Measurements from ENCODE around the gene IAPP.
"Not testable (repeated sequence)": the region's sequence is repeated elsewhere in the genome, so short reads cannot be mapped to it uniquely, and the experiment has no call there.

The IAPP gene

GRCh38 chr12:21372602-21373001 is at the start of gene IAPP:
Gene IAPP (plus strand): TSS chr12:21372902. CDS start chr12:21373352, 450 bp downstream.
- no peak for DNase-seq (ENCODE audit: low spot score)

DNA sequence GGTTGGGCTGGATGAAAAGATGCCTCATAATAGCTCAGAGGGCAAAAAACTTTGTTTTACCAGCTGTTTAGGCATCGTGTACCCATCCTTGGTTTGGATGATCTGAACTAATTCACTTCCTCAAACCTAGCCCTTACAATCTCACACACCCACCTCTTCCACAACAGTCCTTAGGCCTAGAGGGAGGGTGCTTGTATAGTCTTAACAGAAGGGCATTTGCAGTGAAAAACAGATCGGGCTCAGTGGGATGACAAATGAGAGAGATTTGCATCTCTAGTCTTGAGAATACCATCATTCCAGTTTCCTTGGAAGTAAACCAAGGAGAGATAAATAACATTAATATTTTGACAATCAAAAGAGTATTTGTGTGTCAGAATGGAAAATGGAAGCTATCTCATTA is 49.0 kb upstream of the IAPP start:
- DNase-seq (ENCODE audit: low spot score): no peak

DNA sequence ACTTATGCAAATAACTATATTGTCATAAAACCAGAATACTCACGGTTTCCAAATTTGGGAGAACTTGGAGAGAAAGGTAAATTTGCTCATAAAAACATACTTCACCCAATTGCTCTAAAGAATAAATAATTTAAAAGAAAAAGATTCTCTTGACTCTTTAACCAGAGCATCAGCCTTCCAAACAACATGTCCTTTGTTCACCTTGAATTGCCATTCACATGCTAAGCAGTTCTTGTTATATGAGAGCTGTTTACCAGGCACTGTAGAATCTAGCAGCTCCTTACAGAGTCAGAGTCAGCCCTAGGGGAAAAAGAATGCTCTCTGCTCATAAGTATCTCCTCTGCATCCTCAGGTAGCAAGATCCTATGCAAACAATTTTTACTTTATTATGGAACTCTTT is 48.2 kb upstream of the IAPP start:
- no peak for DNase-seq (ENCODE audit: low spot score)

GRCh38 chr12:21328578-21328977 is 44.1 kb upstream of the IAPP start:
- DNase-seq (ENCODE audit: low spot score): no peak

DNA sequence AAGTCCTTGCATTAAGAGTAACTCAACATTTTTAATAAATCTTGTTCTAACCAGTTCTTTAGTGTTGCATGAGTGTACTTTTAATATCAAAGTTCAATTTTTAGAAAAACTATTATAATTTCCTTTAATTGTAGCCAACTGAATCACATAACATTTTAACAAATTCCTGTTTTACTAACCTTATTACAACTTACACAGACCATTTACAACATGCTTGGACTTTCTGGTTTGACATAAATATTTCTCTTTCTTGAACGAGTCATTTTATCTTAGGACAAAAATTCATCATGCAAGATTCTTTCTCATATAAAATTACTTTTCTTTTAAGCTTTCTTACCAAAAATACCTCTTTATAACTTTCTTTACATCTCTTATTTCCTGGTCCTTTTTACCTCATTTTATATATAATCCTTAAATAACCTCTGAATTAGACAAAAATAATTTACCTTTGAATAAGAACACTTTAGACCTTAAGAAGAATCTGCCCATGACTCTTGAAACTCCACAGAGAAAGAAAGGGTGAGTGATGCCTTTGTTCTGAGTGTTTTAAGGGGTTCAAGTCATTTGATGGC is 41.9 kb upstream of the IAPP start:
- no peak for DNase-seq (ENCODE audit: low spot score)

DNA sequence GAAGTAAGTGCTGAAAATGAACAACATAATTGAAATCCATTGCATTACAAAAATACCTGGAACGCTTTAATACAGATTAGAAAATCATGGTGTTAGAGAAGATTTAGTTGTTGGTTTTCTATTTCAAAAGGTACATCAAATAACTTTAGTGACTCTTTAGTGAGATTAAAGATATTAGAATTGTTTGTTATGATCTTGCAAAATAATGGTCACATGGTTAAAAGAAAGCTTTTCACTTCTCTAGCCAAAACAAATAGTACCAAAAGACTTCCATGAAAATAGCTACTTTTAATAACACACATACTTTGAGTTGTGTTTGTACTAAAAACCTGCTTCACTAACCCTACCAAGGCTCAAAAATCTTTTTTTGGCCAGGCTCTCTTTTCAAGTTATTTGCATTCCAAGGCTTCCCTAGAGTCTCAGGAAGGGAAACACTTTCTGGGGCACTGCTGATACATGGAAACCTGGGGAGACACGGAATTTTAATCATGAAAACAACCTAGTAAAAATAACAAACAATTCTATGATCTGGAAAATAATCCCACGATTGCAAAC is 37.9 kb upstream of the IAPP start, which contains the start of gene SLCO1A2:
SLCO1A2 (minus strand) TSS at position 147 of the 555 bp plus-strand sequence. CDS start 270 bp downstream, outside the sequence.
- no peak for DNase-seq (ENCODE audit: low spot score)

DNA sequence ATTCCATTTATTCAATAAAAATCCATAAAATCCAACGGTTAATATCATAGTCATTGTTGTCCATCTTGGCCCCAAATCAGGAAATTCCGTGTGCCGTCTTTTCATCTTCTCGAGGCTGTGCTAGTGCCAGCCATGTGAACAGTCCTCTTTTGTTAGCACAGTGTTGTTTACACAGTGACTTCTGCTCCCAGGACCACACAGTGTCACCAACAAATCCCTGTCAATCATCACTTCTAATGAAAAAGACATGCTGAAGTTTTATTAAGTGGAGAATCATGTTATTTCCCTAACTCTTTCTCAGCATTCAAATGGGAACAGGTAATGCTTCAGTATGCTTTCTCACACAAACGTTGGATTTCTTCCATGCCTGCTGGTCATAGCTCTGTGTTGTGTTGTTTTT is 36.0 kb upstream of the IAPP start:
- no peak for DNase-seq (ENCODE audit: low spot score)

- no peak for DNase-seq (ENCODE audit: low spot score)
These were observed 35.2 kb upstream of the IAPP start for GRCh38 chr12:21337453-21337852.

DNA sequence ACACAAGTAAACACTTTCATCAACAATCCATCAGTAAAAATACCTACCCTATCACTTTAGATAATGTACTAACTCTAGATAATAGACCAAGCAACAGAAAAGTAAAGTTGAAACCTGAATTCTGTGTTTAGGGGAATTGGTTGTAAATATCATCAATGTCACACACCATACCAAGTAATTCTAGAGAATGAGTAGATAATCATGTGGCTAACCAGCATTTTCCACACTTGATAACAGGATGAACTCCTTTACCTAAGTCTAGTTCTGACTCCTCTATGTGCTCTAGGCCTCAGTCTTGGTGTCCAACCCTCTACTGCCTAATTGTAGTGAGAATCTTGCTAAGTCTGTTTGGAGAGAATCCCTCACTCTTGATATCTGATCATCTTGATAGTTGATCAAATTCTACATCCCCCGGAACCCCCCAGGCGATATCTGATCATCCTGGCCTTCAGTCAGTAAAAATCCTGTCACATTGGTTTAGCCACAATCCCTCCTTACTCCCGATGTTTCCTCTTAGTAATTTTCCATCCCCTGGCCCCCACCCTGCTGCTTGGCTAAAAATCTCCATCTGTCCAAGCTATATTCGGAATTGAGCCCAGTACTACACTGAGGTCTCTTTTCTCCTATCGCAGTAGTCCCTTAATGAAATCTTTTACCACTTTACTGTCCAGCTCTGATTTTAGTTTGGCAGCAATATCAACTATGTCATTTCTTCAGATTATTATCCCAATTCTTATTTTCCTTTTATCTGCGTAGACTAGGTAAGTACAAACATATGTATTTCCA is 34.5 kb upstream of the IAPP start:
- no peak for DNase-seq (ENCODE audit: low spot score)

DNA sequence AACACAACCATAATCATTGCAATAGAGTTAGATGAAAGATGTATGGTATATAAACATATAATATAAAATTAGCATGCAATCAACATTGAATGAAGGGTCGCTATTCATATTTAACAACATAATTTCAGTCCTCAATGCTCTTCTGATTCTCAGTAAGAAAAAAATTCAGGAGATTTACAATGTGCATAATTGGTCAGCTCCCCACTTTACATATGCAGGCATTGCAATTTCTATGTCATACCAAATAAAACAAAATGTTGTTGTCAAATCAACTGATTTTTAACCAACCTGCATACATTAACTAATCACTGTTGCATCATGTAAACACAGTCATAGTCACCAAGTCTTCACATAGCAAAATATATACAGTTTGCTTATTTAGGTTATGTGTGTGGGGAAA is 32.8 kb upstream of the IAPP start:
- no peak for DNase-seq (ENCODE audit: low spot score)

- no peak for DNase-seq (ENCODE audit: low spot score)
These were observed 32.3 kb upstream of the IAPP start for GRCh38 chr12:21340403-21340802.

DNA sequence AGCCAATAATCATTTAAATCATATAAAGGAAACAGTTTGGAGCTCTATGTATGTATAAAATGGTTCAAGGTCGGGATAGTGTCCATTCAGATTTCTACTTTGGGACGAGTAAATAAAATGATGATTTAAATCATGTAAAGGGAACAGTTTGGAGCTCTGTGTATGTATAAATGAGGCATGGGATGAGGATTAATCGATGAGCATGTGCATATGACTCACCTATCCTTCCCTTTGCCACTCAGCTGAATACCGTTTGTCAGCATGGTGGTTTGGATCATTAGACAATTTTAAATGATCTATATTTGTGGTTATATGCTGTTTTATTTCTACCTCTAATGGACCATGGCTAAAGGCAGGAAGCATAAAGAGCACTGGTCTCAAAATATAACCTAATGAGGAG is 30.9 kb upstream of the IAPP start:
- DNase-seq (ENCODE audit: low spot score): no peak

GRCh38 chr12:21343636-21344035 is 29.1 kb upstream of the IAPP start:
- no peak for DNase-seq (ENCODE audit: low spot score)

GRCh38 chr12:21346542-21347205 is 26.0 kb upstream of the IAPP start:
- DNase-seq (ENCODE audit: low spot score): no peak

DNA sequence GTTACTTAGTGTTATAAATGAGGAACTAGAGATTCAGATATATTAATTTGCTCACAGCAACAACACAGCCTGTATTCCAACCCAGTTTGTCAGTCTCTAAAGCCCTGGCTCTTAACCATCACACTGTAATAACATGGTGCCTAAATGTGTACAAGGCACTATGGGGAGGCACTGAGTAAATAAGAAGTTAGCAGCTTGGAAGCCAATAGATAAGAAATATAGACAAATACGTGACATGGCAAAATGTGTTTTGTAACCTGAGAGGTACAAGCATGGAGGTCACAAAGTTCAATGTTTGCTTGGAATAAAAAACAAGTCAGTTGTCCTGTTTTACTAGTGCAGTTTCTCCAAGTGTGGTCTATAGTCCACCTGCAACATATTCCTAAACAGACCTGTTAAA is 21.7 kb upstream of the IAPP start:
- peak; percentile 40 for DNase-seq (ENCODE audit: low spot score)

DNA sequence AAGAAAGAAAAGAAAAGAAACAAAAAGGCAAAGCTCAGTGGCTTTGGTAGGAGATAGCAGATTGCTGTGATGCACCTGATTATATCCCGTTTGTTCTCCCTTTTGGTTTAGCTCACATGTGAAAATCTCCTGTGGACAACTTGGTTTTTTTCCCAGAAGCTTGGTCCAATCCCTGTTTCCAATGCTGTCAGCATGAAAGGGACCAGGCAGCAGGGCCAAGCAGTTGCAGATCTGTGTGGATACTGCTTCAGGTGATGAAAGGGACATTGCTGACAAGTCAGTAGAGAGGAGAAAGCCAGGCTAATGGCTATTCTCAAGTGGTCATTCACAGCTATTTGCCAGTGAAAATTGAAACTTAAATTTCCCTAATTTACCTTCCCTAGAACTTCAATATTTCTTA is 19.2 kb upstream of the IAPP start:
- DNase-seq (ENCODE audit: low spot score): no peak

DNA sequence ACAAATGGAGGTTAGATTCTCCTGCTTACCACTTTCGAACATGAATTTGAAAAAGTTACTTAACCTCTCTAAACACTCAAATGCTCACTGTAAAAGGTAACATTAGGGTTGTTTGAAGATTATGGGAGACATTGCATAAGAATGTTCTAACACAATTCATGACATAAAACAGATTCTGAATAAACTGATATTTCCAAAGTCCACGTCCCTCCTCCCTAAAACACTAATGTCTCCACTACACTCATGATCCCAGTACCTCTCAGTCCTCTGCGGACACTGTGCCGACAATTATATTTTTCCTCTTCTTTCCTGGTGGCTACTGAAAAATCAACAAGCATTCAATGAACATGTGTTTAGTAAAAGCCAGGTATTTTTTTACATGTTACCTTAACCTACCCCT is 18.8 kb upstream of the IAPP start:
- DNase-seq (ENCODE audit: low spot score): no peak

- DNase-seq (ENCODE audit: low spot score): no peak
These were observed 18.1 kb upstream of the IAPP start for GRCh38 chr12:21354641-21355040.

DNA sequence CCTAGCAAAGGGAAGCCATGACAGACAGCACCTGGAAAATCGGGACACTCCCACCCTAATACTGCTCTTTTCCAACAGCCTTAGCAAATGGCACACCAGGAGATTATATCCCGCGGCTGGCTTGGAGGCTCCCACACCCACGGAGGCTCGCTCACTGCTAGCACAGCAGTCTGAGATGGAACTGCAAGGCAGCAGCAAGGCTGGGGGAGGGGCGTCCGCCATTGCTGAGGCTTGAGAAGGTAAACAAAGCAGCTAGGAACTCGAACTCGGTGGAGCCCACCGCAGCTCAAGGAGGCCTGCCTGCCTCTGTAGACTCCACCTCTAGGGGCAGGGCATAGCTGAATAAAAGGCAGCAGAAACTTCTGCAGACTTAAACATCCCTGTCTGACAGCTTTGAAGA is 12.1 kb upstream of the IAPP start:
- not testable (repeated sequence) for DNase-seq (ENCODE audit: low spot score)

DNA sequence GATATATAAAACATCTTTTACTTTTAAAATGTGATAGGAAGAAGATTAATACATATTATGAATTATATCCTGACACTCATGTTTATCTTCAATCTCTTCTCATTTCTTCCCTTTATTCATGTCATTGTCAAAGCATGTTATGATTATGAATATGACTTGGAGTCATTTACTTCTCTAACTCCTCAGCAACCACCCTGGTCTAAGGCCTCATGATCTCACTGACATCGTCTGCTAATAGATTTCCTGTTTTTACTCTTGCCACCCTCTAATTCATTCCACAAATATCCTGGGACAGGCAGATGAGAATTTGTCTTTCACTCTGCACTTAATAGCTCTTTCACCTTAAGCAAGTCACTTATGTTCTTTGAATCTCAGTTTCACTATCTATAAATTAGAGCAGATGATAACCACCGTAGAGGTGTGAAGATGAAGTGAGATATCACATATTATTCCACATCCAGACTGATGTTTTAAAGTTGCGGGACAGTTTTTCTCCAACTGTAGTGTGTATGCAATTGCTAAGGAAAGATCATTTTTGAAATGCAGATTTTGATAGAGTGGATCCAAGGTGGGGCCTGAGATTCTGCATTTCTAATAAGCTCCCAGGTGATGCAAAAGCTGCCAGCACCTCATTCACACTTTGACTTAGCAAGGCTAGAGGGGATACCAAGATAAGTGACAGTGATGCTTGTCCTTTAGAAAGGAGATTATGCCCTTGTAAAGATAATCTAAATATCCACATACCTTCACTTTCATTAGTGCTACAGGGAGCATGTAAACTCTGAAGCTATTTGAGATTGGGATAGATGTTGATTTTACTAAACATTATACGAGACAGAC is 3.3 kb upstream of the IAPP start:
- no peak for DNase-seq (ENCODE audit: low spot score)

- no peak for DNase-seq (ENCODE audit: low spot score)
These were observed 1.8 kb upstream of the IAPP start for GRCh38 chr12:21370845-21371449.

GRCh38 chr12:21379218-21379617 is 6.5 kb downstream of the IAPP start:
- DNase-seq (ENCODE audit: low spot score): no peak
